ENCODE data around the gene MED13.

Gene MED13

GRCh38 chr17:62064791-62065563 lies at the start of gene MED13:
TSS of gene MED13 (minus strand) at chr17:62065278. CDS start at chr17:62065205, 73 bp downstream.
- peak; percentile 85 for DNase-seq (ENCODE audit: low spot score)

GRCh38 chr17:62112229-62112628 lies 47.2 kb upstream of the MED13 start:
- no peak for DNase-seq (ENCODE audit: low spot score)

GRCh38 chr17:62111562-62112171 lies 46.6 kb upstream of the MED13 start:
- no peak for DNase-seq (ENCODE audit: low spot score)

DNA sequence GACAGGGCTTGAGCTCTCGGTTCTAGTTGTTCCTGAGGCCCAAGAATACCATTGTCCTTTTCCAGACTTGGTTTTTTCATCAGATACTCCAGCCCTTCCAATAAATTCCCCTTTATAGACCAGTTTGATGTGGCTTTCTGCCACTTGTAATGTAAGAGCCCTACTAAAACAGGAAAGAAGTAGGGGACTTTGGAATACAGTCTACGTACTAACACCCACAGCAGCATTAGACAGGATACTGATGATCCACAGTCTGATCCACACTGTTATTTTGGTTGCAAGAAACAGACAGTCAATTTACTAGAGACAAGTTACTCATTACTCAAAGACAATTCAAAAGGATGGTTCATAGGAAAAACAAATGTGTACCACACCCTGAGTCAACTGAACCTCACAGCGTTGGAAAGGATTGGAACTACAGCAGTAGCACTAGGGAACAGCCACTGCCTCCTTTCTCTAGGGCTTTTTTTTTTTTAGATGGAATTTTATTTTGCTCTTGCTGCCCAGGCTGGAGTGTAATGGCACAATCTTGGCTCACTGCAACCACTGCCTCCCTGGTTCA lies 45.9 kb upstream of the MED13 start:
- DNase-seq (ENCODE audit: low spot score) = no peak

DNA sequence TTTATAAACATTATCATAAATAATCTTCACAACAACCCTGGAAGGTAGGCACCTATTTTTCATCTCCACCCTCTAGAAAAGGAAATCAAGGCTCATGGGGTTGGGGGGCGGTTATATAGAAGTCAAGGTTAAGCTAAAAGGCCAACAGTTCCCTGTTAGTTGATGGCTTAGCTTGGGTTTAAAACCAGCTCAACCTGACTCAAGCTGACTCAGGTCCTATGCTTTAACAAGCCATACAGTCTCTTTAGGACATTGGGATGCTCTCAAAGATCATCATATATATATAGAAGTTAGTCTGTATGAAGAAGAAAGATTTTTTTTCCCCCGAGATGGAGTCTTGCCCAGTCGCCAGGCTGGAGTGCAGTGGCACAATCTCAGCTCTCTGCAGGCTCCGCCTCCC lies 44.8 kb upstream of the MED13 start:
- DNase-seq (ENCODE audit: low spot score) = no peak

DNA sequence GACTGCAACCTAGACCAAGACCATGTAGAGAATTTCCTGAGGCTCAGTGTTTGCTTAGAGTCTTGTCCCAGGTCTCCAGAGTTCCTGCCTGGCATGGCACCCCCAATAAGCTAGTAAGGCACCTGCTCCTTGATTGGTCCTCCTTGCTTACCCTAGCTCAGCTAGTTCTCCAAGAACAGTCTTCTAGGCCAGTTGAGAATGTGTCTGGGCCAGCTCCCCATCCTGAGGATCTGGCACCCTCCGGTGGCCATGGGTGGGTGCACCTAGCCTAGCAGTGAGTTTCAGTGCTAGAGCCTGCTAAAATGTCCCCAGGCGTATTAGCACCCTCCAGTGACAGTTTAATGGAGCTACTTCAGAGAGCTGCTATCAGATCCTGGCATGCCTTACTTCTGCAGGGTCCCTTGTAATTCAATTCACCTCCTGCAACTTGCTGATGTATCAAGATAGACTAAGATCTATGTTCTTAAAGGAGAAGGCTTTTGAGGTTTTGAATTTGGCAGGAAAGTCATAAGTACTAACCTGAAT lies 44.4 kb upstream of the MED13 start:
- peak; percentile 70 for DNase-seq (ENCODE audit: low spot score)

DNA sequence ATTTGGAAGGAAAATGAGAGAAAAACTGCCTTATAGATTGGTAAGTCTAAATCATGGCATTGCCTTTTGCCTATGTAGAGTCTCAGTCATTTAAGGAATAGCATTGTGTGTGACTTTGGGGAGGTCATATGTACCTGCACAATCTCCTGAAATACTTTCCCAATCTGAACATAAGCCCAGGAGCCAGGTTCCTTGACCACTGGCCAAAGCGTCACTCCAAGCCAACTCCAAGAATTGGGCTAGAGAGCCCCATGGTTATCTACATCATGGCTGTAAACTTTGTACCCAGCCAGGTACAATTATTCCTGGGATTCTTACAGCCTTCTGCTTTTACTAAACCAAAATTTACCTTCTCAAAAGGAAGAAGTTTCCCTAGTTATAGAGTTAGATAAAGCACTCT lies 40.8 kb upstream of the MED13 start:
- DNase-seq (ENCODE audit: low spot score) = no peak

DNA sequence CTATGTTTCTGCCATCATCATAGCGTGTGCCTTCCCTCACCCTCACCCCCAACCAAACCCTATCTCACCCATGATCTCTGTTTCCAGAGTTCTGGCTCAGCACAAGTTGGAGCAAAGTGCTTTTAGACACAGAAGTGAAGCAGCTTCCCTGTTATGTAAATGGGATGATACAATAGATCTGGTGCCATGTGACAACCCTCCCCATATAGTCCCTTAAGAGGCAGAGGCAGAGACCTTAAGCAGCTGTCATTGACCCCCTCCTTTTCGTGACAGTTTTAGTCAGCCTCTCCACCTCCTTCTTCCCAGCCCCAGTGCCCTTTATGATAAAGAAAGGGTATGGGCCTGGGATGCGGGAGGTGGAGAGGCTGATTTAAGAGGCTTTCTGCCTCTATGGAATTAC lies 40.3 kb upstream of the MED13 start:
- DNase-seq (ENCODE audit: low spot score) = no peak

GRCh38 chr17:62101515-62101914 lies 36.4 kb upstream of the MED13 start:
- no peak for DNase-seq (ENCODE audit: low spot score)

GRCh38 chr17:62101090-62101489 lies 36.0 kb upstream of the MED13 start:
- no peak for DNase-seq (ENCODE audit: low spot score)

- DNase-seq (ENCODE audit: low spot score) = no peak
Observed at GRCh38 chr17:62100055-62100454, 35.0 kb upstream of the MED13 start.

DNA sequence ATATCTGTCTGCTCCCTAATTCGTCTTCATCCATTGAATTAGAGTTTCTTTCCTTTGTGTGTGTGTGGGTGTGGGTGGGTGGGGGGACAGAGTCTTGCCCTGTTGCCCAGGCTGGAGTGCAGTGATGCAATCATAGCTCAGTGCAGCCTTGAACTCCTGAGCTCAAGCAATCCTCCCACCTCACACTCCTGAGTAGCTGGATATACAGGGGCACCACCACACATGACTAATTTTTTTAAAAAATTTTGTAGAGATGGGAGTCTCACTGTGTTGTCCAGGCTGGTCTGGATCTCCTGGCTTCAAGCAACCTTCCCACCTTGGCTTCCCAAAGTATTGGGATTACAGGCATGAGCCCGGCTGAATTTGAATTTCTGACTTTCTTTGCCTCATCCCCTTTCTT lies 34.5 kb upstream of the MED13 start:
- no peak for DNase-seq (ENCODE audit: low spot score)

- DNase-seq (ENCODE audit: low spot score) = no peak
Observed at GRCh38 chr17:62098623-62099231, 33.6 kb upstream of the MED13 start.

DNA sequence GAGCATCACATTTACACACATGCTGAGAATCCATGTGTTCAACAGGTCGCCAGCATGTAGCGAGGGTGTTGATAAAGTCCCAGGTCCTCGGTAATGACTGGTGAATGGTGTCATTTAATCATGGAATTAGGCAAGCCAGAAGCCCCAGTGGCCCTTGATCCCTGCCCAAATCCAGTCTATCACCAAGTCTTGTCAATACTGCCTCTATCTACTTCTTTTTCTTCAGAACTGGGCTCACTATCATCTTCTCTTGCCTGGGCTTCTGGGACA lies 31.3 kb upstream of the MED13 start:
- no peak for DNase-seq (ENCODE audit: low spot score)

DNA sequence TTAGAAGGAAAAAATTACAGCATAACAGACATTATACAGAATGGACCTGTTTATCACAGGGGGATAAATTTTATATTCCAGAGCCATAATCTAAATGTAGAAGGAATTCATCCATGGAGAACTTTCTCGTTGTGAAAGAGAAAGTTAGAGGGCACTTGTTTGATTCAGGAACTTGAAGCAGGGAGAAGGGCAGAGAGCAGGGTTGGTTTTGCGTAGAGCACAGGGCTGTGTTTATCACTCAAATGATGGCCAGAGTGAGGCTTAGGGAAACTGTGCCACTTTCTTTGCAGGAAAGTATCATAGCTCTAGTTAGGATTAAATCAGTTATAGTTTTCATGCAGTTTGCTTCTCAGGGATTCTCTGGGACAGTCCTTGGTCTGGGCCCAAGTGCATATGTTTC lies 29.1 kb upstream of the MED13 start:
- DNase-seq (ENCODE audit: low spot score) = no peak

DNA sequence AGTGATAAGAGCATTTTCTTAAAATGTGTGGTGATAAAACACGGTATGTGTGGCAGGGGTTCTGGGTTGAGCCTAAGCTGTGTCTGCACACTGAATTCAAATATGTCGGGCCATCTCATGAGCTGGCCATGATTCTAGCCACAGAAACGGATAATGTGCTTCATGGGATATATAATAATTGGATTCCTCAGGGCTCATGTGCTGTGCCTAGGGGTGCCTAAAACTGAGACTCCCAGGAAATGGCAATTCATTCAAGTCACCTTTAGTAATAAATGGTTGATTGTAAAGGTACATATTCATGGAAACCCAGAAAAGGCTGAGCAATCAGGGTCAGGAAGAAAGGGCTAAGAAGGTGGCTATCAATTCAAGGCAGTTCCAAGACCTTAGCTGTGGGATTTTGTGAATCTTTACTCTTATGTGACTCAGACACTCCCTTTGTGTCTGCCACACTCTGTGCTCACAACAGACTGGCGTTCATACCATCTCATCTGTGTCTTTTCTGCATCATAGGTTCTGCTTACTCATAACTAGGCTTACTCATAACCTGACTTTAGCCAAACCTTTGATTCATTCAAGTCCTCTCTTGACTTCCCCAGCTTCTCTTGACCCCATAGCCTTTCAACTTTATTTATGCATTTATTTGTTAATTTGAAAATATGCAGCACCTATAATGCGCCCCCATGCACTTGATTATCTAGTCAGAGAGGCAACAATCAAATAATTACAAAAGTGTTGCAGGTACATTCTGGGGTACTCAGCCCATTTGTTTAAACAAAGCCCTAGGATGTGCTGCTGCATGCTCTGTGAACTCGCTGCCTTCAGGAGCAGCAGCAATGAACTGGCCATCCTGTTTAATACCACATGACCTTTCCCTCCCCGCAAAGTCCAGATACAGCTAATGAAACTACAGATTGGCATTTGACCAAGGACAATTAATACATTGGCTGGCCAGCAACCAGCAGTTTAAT lies 28.4 kb upstream of the MED13 start:
- DNase-seq (ENCODE audit: low spot score) = no peak

DNA sequence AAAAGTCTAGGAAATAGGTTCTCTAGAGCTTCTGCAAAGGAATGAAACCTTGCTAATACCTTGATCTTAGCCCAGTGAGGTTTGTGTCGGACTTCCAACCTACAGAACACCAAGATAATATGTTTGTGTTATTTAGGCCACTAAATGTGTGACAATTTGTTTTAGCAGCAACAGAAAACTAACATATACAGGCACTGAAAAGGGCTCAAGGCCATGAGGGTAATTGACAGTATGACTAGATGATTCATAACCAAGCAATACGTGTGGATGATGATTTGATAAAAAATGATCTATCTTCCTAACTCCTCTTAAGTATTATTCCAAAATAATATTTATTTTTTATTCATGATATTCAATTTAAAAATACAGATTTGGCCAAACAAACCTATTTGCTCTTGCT lies 27.7 kb upstream of the MED13 start:
- DNase-seq (ENCODE audit: low spot score) = no peak

DNA sequence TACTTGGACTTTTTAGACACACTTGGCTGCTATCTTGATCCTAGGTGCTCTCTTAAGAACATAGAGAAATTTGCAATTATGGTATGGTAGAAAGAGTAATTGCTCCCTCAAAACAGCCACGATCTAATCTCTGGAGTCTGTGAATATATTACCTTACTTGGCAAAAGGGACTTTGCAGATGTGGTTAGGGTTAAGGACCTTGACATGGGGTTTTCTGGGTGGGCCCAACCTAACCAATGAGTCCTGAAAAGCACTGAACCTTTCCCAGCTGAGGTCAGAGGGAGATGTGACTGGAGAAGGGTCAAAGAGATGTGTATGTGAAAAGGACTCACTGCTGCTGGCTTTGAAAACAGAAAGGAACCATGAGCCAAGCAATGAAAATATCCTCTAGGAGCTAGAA lies 26.7 kb upstream of the MED13 start:
- DNase-seq (ENCODE audit: low spot score) = no peak

DNA sequence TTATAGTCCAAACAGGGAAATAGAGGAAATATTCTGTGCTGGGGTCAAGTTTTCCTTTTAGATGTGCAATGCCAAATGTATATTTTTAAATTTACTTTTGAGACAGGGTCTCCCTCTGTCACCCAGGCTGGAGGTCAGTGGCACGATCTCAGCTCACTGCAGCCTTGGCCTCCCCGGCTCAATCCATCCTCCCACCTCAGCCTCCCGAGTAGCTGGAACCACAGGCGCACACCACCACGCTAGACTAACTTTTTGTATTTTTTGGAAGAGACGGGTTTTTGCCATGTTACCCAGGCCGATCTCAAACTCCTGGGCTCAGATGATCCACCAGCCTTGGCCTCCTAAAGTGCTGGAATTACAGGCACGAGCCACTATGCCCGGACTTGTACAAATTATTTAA lies 25.8 kb upstream of the MED13 start:
- DNase-seq (ENCODE audit: low spot score) = no peak

DNA sequence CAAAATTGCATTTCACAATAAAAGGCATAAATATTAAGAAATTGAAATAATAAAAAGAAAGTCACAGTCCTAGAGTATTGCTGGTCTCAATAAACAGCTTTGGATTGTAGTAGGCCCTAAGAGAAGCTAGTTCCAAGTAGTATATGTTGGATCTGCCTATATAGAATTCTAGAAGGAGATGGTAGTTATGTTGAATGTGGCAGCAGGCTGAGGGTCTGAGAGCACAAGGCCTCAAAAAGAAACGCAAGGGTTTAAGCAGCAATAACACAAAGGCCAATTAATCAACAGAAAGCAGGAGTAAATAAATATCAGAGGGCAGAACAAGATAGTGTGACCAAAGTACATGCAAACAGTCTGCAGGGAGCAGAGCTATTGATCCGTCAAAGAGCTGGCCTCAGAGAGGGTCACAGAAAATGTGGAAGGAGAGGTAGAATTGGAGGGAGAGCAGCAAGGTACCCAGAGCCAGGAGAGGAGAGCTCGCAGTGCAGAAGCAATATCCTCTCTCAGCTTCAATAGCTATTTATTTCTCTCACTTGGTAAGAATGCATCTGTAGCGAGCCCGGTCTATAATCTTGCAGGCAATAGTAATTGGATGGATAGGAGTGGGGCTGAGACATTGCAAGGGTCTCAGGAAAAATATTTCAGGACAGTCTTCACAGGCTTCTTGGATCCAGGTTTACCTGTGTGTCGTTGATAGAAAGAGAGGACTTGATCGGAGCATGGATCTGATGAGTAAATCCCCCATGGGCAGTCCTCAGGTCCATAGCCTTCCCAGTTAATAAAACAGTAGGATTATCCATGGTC lies 25.1 kb upstream of the MED13 start:
- DNase-seq (ENCODE audit: low spot score) = no peak

DNA sequence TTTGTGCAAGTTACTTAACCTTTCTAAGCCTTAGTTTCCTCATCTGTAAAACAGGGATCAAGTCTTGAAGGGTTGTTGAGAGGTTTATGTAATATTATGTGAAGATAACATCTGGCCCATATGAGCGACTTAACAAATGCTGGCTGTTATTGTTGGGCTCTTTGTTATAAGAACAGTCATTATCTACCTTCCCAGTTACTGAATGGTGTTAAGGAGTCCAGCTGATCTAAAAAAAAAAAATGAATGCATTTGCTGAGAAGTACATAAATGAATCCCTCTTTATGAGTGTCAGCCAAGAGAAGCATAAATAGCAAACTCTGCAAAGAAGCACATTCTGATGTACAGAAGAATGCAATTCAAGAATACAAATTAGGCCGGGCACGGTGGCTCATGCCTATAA lies 24.3 kb upstream of the MED13 start:
- DNase-seq (ENCODE audit: low spot score) = no peak
